T follicular helper cell (primary cell): ENCODE results near the gene PIK3CG.
"Not testable (repeated sequence)": the region's sequence is repeated elsewhere in the genome, so short reads cannot be mapped to it uniquely, and the experiment has no call there.

Experiments used
- DNase-seq: peaks from one replicate; pipeline ENCODE4 v3.0.0-alpha.2; 2020; ENCODE audit warnings: low read depth

PIK3CG gene

GRCh38 chr7:106887421-106887820 lies 22.3 kb downstream of the PIK3CG start:
- no peak for DNase-seq

GRCh38 chr7:106888204-106888603 lies 23.1 kb downstream of the PIK3CG start:
- DNase-seq: no peak

DNA sequence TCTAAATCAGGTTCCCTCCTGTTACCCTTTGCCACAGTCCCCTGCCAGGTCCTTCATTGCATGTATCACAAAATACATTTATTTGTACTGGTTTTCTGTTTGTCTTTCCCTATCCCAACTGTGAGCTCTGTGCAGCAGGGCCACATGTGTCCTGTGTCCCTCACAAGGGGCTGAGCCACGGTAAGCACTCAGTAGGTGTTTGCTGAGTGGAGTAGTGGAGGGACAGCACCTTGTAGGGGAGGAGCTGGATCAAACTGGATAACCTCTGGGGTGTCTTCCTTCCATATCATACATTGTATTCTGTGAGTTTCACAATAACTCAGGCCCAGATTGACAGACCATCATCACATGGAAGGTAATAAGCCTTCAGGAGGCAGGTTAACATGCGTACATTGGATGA lies 25.9 kb downstream of the PIK3CG start:
- no peak for DNase-seq

GRCh38 chr7:106891548-106892410 lies 26.7 kb downstream of the PIK3CG start:
- DNase-seq: no peak

GRCh38 chr7:106893591-106893990 lies 28.5 kb downstream of the PIK3CG start:
- no peak for DNase-seq

GRCh38 chr7:106895246-106895864 lies 30.3 kb downstream of the PIK3CG start:
- no peak for DNase-seq

GRCh38 chr7:106896231-106896630 lies 31.1 kb downstream of the PIK3CG start:
- DNase-seq: no peak

DNA sequence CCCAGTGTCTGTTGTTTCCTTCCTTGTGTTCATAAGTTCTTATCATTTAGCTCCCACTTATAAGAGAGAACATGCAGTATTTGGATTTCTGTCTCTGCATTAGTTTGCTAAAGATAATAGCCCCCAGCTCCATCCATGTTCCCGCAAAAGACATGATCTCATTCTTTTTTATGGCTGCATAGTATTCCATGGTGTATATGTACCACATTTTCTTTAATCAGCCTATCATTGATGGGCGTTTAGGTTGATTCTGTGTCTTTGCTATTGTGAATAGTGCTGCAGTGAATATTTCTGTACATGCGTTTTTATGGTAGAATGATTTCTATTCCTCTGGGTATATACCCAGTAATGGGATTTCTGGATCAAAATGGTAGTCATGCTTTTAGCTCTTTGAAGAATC lies 32.5 kb downstream of the PIK3CG start:
- DNase-seq: not testable (repeated sequence)

- not testable (repeated sequence) for DNase-seq
These were observed 33.9 kb downstream of the PIK3CG start for GRCh38 chr7:106898967-106899366.

DNA sequence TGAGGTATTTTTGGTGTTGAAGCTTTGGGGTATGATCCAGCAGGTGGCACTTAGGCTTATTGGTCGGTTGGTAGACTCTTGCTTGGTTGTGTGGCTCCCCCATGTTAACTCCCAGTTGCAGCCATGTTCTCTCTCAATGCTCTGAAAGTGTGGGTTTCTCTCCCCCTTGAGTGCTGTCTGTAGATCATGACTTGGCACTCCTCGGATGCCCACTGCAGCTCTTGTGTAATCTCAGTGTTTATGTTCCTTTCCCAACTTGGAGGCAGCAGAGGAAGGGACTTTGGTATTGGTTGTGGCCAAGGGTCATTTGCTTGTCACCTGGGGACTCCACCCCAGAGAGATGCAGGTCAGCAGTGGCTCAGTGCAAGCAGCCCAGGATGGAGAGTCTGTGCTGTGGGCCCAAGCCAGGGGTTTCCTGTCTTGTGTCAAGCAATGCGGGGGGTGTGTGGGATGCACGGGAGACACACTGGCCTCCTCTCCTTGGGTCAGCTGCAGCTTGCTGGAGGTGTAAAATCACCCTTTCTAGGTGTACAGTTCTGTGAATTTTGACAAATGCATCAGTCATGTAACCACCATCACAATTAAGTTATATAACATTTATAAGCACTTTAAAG lies 36.9 kb downstream of the PIK3CG start:
- no peak for DNase-seq

- no peak for DNase-seq
These were observed 40.7 kb downstream of the PIK3CG start for GRCh38 chr7:106905734-106906133.

DNA sequence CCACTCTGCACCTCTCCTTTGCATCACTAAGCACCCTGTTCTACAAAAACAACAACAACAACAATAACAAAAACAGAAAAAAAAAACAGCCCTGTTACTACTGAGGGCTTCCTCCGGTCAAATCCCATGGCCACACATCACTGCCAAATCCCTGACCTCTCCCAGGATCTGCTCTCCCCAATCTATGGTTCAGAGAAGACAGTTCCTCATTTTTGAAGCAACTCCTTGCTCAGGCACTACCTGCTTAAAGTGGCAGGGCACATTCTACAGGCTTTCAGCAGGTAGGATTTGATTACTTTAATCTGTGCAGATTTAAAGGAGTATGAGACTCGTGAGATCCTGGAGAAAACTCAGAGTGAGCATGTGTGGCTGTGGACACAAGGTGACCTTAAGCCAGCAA lies 46.9 kb downstream of the PIK3CG start:
- no peak for DNase-seq

GRCh38 chr7:106914018-106914607 lies 49.0 kb downstream of the PIK3CG start:
- DNase-seq: no peak

DNA sequence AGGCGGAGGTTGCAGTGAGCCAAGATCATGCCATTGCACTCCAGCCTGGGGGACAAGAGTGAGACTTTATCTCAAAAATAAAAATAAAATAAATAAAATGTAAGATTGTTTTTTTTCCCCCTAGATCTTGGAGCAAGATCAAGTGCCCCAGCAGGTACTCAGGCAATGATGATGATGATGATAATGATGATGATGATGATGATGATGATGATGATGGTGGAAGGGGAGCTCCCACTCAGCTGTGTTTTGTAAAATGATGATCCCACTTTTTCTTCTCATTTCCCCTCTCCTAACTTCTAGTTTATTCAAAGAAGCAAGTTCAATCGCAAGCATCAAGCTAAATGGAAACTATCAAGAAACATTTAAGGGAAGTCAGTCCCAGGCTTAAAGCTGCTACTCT lies 50.3 kb downstream of the PIK3CG start:
- no peak for DNase-seq

GRCh38 chr7:106915873-106916272 lies 50.8 kb downstream of the PIK3CG start:
- DNase-seq: no peak

DNA sequence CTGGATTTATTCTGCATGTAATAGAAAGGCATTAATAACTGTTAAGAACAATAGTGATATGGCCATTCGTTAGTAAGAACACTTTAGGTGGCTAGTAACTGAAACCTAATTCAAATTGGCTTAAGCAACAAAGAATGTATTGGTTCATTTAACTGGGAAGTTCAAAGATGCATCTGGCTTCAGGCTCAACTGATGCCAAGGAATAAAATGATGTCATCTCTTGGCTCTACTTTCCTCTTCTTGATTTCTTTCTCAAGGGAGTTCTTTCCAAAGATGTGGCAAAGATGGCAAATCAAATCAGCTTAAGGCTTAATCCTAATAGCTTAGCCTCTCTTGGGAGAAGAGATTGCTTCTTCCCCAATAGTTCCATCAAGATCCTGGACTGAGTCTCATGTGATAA lies 51.6 kb downstream of the PIK3CG start:
- DNase-seq: no peak

- DNase-seq: no peak
These were observed 53.9 kb downstream of the PIK3CG start for GRCh38 chr7:106918991-106919390.

- DNase-seq: not testable (repeated sequence)
These were observed 59.4 kb downstream of the PIK3CG start for GRCh38 chr7:106924468-106924867.

DNA sequence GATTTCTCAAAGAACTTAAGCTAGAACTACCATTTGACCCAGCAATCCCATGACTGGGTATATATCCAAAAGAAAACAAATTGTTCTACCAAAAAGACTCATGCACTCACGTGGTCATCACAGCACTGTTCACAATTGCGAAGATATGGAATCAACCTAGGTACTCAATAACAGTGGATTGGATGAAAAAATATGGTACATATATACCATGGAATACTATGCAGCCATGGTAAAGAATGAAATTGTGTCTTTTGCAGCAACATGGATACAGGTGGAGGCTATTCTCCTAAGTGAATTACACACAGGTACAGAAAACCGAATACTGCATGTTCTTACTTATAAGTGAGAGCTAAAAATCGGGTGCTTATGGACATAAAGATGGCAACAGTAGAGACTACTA lies 61.8 kb downstream of the PIK3CG start:
- no peak for DNase-seq

DNA sequence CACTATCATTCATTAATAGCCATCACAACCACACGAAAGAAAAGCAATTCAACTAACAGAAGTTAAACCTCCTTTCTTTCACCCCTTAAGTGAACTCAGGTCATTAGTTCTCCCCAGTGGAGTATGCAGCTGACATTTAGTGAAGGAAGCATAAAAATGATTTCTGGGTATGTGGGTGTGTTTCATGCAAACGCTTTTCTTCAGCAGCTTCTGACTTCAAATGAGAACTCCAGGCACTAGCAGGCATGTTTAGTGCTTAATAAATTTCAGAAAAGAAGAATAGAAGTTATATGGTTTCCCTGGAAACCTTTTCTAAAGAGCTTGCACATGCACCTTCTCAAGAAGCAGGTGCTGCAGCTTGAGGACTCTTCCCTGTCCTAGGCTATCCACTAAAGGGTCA lies 62.5 kb downstream of the PIK3CG start:
- no peak for DNase-seq

- DNase-seq: not testable (repeated sequence)
These were observed 64.5 kb downstream of the PIK3CG start for GRCh38 chr7:106929616-106930015.

GRCh38 chr7:106936236-106936635 lies 71.2 kb downstream of the PIK3CG start:
- no peak for DNase-seq

DNA sequence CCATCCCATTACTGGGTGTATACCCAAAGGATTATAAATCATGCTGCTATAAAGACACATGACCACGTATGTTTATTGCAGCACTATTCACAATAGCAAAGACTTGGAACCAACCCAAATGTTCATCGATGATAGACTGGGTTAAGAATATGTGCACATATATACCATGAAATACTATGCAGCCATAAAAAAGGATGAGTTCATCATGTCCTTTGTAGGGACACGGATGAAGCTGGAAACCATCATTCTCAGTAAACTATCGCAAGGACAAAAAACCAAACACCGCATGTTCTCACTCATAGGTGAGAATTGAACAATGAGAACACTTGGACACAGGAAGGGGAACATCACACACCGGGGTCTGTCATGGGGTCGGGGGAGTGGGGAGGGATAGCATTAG lies 73.0 kb downstream of the PIK3CG start:
- not testable (repeated sequence) for DNase-seq
